ENCODE results near the gene IZUMO2.

IZUMO2 gene

DNA sequence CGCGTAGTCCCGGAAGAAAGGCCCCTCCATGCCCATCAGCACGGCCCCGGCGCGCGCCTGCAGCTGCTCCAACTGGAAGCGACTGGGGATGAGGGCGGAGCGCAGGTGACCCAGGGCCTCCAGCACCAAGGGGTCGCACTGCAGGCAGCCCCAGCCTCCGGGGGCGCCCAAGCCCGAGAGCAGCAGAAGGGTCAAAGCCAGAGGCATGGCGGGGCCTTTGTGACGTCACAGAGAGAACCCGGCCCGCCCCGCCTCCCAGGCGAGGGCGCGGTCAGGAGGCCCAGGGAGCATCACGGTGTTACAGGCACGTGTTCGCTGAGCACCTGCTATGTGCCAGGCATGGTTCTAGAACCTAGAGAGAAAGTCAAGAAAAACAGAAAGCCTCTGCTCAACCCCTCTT lies at the start of gene IZUMO2:
Gene IZUMO2, minus strand, starts transcription at position 294 of the 400 bp plus-strand sequence. Its CDS starts 87 bp downstream, at position 207.
- DNase-seq = no peak

DNA sequence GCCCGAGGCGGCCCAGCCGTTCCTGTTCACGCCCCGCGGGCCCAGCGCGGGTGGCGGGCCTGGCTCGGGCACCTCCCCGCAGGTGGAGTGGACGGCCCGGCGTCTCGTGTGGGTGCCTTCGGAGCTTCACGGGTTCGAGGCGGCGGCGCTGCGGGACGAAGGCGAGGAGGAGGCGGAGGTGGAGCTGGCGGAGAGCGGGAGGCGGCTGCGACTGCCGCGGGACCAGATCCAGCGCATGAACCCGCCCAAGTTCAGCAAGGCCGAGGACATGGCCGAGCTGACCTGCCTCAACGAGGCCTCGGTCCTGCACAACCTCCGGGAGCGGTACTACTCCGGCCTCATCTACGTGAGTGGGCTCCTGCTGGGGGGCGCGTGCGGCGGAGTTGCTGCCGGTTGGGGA lies 47.3 kb upstream of the IZUMO2 start:
- DNase-seq = no peak

GRCh38 chr19:50209131-50209530 lies 46.0 kb upstream of the IZUMO2 start:
- DNase-seq = no peak

DNA sequence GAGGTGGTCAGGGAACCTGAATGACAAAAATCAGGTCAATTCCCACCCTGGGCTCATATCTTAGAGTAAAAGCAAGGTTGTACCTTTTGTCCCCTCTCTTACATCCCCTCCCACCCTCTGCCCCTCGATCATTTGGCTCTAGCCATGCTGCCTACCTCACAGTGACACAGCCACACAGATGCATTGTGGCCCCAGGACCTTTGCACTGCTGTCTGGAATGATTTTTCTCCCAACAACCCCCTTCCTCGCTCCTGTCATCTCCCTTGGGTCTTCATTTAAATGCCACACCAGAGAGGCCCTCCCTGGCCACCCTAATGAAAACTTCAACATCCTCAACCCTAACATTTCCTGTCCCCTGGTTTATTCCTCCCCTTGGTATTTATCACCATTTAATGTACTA lies 44.6 kb upstream of the IZUMO2 start:
- no peak for DNase-seq

- DNase-seq = no peak
These were observed 43.1 kb upstream of the IZUMO2 start for GRCh38 chr19:50206191-50206590.

- DNase-seq = peak; percentile 78
These were observed 42.6 kb upstream of the IZUMO2 start for GRCh38 chr19:50205681-50206138.

- peak; percentile 83 for DNase-seq
These were observed 42.0 kb upstream of the IZUMO2 start for GRCh38 chr19:50204811-50205675.

DNA sequence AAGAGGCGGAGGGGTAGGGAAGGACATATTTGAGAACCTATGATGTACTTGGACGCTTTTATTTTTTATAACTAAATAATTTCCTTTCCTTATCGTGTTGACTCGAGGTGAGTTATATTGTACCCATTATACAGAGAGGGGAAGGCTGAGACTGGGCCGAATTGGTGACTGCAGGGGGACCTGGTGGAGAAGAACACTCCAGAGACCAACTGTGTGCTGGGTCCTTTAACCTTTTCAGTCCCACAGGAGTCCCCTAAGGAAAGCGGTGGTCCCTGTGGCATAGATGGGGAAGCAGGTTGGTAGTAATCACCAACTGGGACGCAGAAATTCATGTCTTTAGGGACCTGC lies 41.0 kb upstream of the IZUMO2 start:
- DNase-seq = no peak

GRCh38 chr19:50203281-50204080 lies 40.4 kb upstream of the IZUMO2 start, which contains the start of gene MYH14:
MYH14 (plus strand) TSS chr19:50203622; CDS start chr19:50210366, 6,744 bp downstream.
- DNase-seq = peak; percentile 91

DNA sequence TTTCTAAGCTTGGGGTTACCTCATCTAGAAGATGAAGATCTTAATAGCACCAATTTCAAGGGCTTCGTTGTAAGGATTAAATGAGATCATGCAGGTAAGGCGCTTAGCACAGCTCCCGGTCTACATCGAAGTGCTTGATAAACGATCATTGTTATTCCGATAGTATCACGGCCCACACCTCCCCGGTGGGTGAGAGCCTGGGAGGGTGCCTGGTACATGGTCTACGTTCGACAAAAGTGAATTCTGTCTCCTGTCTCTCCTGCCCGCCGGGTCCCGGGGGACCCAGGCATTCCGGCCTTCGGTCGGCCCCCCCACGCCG lies 39.8 kb upstream of the IZUMO2 start:
- no peak for DNase-seq

- no peak for DNase-seq
These were observed 39.3 kb upstream of the IZUMO2 start for GRCh38 chr19:50202386-50202785.

DNA sequence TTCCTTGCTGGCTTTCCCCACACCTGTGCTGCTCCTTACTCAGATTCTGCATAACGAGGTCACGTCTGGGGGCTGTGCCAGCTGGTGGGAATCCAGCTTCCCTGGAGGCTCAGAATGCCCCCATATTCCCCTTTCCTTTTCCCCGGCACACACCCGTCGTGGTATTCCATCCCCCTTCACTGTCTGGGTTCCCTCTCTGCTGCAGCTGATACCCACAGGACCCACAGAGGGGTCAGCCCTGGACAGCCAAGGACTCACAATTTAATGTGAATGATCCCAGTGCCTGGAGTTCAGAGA lies 36.1 kb upstream of the IZUMO2 start:
- no peak for DNase-seq

DNA sequence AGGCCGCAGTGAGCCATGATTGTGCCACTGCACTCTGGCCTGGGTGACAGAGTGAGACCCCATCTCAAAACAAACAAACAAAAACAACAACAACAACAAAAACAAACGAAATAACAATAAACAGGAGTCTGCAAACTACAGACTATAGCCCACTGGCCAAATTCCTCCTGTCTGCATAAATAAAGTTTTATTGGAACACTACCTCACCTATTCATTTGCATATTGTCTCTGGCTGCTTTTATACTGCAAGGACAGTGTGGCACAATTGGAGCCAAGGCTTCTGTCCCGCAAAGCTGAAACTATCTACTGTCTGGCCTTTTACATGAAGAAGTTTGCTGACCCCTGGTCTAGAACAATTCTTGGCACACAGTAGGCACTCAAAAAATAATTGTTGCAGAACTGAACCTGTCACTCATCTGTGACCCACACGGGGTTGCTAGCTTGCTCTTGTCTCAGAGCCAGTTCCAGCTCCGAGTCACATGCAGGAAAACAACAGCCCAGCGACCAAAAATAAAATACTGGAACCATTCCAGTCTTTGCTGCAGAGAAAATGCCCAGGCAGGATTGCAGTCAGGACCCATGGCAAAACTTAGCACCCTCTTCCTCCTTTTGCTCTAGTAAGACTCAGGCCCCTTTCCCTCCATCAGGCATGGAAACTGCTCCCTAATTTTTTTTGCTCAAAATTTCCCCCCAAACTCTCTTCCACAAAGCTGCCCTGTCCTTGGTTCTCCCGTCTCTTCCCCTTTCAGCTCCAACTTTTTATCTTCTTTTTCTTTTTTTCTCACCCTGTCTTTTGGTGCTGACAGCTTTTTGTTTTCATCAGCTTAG lies 35.6 kb upstream of the IZUMO2 start:
- no peak for DNase-seq

- no peak for DNase-seq
These were observed 34.3 kb upstream of the IZUMO2 start for GRCh38 chr19:50197348-50197747.

DNA sequence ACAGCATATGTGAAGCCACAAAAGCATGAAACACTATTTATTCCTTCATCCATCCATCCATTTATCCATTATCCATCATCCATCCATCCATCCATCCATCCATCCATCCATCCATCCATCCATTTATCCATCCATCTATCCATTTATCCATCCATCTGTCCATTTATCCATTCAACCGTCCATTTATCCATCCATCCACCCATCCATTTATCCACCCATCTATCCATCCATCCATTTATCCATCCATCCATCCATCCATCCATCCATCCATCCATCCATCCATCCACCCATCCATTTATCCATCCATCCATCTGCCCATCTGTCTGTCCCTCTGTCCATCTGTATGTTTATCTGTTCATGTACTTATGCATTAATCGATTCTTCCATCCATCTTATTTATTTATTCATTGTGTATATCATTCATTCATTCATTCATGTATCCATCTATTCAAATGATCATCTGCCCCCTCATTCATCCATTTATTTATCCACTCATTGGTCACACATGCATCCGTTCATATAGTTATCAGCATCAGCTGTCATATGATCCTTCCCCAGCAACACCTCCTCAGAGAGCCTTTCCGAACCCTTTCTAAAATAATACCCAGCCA lies 33.3 kb upstream of the IZUMO2 start:
- no peak for DNase-seq

GRCh38 chr19:50195224-50195623 lies 32.1 kb upstream of the IZUMO2 start:
- no peak for DNase-seq

- DNase-seq = no peak
These were observed 29.6 kb upstream of the IZUMO2 start for GRCh38 chr19:50192463-50193211.

- DNase-seq = peak; percentile 30
These were observed 28.1 kb upstream of the IZUMO2 start for GRCh38 chr19:50191216-50191615.

- no peak for DNase-seq
These were observed 27.4 kb upstream of the IZUMO2 start for GRCh38 chr19:50190439-50190891.

GRCh38 chr19:50189331-50189730 lies 26.2 kb upstream of the IZUMO2 start:
- no peak for DNase-seq

GRCh38 chr19:50187937-50188336 lies 24.9 kb upstream of the IZUMO2 start:
- no peak for DNase-seq

DNA sequence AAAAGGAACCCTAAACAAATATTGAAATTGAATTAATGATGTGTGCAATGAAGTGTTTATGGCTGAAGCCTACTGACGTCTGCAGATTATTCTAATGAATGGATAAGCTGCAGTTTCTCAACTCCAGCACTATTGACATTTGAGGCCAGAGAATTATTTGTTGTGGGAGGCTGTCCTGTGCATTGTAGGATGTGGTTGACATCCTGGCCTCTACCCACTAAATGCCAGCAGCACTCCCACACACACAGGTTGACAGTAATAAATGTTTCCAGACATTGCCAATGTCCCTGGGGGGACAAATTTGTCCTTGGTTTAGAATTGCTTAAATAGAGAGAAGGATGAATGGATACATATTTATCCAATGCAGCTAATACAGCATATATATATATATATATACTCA lies 21.1 kb upstream of the IZUMO2 start:
- peak; percentile 23 for DNase-seq

Data from DMS153 (cell line).